Left lung (tissue), 10 donors: ENCODE measurements around the gene EMILIN1. TPM values are rescaled to one million over a fixed set of nuclear protein-coding genes. Genes with fewer than 3 reads are reported as not detected.
A peak's percentile ranks its signal among the peaks of the same experiment; 100 is the strongest.

Experiments
- ATAC-seq: fragments of 200-7000 bp; cut with Tn5 transposase; one replicate; pipeline ENCODE4 v1.9.1; 2020; ENCODE audit warnings: moderate library complexity
- DNase-seq, 4 donors: peaks; one replicate each; pipeline ENCODE4 v3.0.0-alpha.2; 2013 to 2020
- H3K27ac ChIP-seq, 2 donors: fragments of 200-600 bp; sonication (generic) in 1 of 2; one replicate each; pipeline versions ENCODE4 v1.5.0 to v1.8.0; 2020 to 2021
- H3K27me3 ChIP-seq, 2 donors: fragments of 200-600 bp; sonication (generic) in 1 of 2; one replicate each; pipeline versions ENCODE4 v1.5.0 to v1.8.0; 2020 to 2021
- H3K36me3 ChIP-seq, 2 donors: fragments of 200-600 bp; sonication (generic) in 1 of 2; one replicate each; pipeline versions ENCODE4 v1.5.0 to v1.8.0; 2020 to 2021
- H3K4me1 ChIP-seq, 2 donors: fragments of 200-600 bp; one replicate each; pipeline ENCODE4 v1.8.0; 2021
- H3K4me3 ChIP-seq, 2 donors: fragments of 200-600 bp; sonication (generic) in 1 of 2; one replicate each; pipeline versions ENCODE4 v1.5.0 to v1.8.0; 2020 to 2021; ENCODE audit warnings: mild to moderate bottlenecking in 1 of 2
- H3K9me3 ChIP-seq, 2 donors: fragments of 200-600 bp; sonication (generic) in 1 of 2; one replicate each; pipeline versions ENCODE4 v1.5.0 to v1.8.0; 2020 to 2021
- CTCF ChIP-seq, 2 donors: fragments of 200-600 bp; sonication (generic) in 1 of 2; IDR thresholded peaks; one replicate each; pipeline versions ENCODE4 v1.5.0 to v1.8.0; 2021; ENCODE audit warnings: antibody characterized with exemption in 2 of 2
- intact Hi-C, 2 donors: fragments of 100-400 bp; cut with DNase I; formaldehyde crosslinking; loops; one replicate each; pipeline versions ENCODE4 v1.11.2 to v1.14.2; 2022
- polyA plus RNA-seq, 6 donors: library from polyadenylated mRNA; unstranded; fragments of 120-200 nt; gene quantifications; one replicate each; pipeline ENCODE4 v1.2.1, GENCODE V29; 2013; ENCODE audit not compliant: insufficient read length in 6 of 6
- total RNA-seq, 2 donors: library from RNA; stranded (reverse); fragmentation: NEBNext Ultra II Directional; extraction: Animal tissue kit (Norgen Biotek cat#: 25700); gene quantifications; one replicate each; pipeline ENCODE4 v1.2.1, GENCODE V29; 2021
- donor health status: DM: no; HTN: yes; CAD: no.
- donor health status: DM: no; HTN: no; CAD: no.

The EMILIN1 gene
- total and polyA plus RNA-seq, 8 donors, result 137 to 268 (median 176) TPM

DNA sequence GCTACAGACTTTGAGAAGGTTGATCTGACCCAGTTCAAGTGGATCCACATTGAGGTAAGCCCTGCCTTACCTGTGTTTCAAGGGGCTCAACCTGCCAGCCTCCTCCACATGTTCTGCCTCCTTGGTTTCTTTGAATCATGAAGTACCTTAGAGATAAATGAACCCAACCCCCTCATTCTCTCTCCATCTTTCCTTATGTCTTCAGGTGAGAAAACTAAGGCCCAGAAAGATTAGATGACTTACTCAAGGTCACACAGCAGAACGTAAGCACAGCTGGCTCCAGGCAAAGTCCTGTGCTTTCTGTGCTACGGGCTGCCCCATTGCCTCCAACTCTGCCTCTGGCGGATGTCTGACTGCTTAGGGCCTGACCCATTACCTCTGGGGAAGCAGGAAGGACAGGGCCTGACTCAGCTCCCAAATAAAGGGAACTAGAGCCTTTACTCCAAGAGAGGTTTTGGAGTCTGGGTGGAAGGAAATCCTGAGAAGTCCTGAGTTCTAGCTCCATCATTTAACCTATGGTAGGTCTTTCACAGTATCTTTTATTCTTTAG is 18.4 kb downstream of the EMILIN1 start:
- peaks cover 0 to 5% of the 10 kb centered on the region in 2 donors for H3K36me3 ChIP-seq
- no peaks in the 10 kb centered on the region for H3K27me3 ChIP-seq
- H3K4me1 ChIP-seq, result peaks cover 6 to 17% of the 10 kb centered on the region in 2 donors
- peak overlapping the region in 1 of 2 donors; percentile 30 for H3K4me3 ChIP-seq
- intact Hi-C loops, result loop anchor here in 1 of 2 donors (10.0 kb wide), 2 partner anchors 108 to 188 kb away; partner anchors contain the start of gene TRIM54
- H3K27ac ChIP-seq, result peak overlapping the region in 1 of 2 donors; percentile 46
- ATAC-seq (peak; percentile 23), DNase-seq (no peak)
- no peaks in the 10 kb centered on the region for H3K9me3 ChIP-seq
- TF ChIP-seq CTCF (IDR thresholded peaks at IDR 0.05), result no peak

DNA sequence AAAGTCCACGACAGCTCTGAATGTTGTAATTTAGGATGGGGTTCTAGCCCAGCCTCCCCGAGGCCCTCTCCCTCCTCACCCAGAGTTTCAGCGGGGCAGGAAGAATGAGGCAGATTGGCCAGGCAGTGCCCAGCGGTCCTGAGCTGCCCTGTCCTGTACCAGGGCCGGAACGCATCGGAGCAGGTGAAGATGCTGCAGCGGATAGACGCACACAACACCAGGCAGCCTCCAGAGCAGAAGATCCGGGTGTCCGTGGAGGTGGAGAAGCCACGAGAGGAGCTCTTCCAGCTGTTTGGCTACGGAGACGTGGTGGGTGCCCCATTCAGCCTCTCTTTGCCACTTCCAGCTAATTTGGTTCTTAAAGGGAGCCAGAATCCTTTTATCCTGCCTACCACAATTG is 18.9 kb downstream of the EMILIN1 start:
- Histone ChIP-seq H3K27ac (no peak overlapping the region), H3K27me3 (no peaks in the 10 kb centered on the region), H3K4me1 (peaks cover 6 to 17% of the 10 kb centered on the region in 2 donors), H3K4me3 (no peak overlapping the region), H3K9me3 (no peaks in the 10 kb centered on the region), H3K36me3 (peaks cover 0 to 5% of the 10 kb centered on the region in 2 donors)
- no peak for DNase-seq
- ATAC-seq, result no peak
- no peak for TF ChIP-seq CTCF (IDR thresholded peaks at IDR 0.05)
- intact Hi-C loops, result loop anchor here in 1 of 2 donors (10.0 kb wide), 2 partner anchors 107 to 187 kb away; partner anchors contain the start of gene TRIM54

- intact Hi-C loops, result loop anchor here in 1 of 2 donors (10.0 kb wide), 2 partner anchors 105 to 185 kb away; partner anchors contain the start of gene TRIM54
- no peak for TF ChIP-seq CTCF (IDR thresholded peaks at IDR 0.05)
- peaks cover 6 to 17% of the 10 kb centered on the region in 2 donors for H3K4me1 ChIP-seq
- H3K4me3 ChIP-seq, result no peak overlapping the region
- H3K27ac ChIP-seq, result no peak overlapping the region
- no peaks in the 10 kb centered on the region for H3K9me3 ChIP-seq
- H3K27me3 ChIP-seq, result peaks cover 0 to 9% of the 10 kb centered on the region in 2 donors
- no peak for DNase-seq
- no peak for ATAC-seq
- peaks cover 0 to 5% of the 10 kb centered on the region in 2 donors for H3K36me3 ChIP-seq
Observed at GRCh38 chr2:27099334-27099955, 21.0 kb downstream of the EMILIN1 start.

- intact Hi-C loops, result no loop called here
- H3K27me3 ChIP-seq, result peaks cover 0 to 10% of the 10 kb centered on the region in 2 donors
- H3K4me3 ChIP-seq, result no peak overlapping the region
- ATAC-seq (no peak), DNase-seq (no peak)
- H3K4me1 ChIP-seq, result peaks cover 6 to 17% of the 10 kb centered on the region in 2 donors
- peaks cover 0 to 5% of the 10 kb centered on the region in 2 donors for H3K36me3 ChIP-seq
- H3K9me3 ChIP-seq, result no peaks in the 10 kb centered on the region
- TF ChIP-seq CTCF (IDR thresholded peaks at IDR 0.05), result no peak
- no peak overlapping the region for H3K27ac ChIP-seq
Observed at GRCh38 chr2:27100036-27100435, 21.6 kb downstream of the EMILIN1 start.

DNA sequence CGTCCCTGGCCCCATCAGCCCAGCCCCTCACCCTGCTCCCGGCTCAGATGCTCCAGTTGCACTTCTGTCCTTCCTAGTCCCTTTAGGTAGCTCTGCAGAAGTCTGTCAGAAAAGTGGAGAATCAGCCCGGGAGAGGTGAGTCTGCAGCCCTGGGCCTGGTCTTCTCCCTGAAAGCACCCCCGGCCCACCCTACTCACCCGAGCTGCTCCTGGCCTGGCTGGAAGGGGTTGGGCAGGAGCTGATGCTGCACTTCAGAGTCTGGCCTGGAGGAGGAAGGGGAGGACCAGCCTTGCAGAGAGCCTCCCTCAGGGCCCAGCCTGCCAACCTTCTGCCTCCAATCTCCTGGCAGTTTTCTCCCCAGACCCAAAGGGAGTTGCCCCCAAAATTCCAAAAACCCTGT is 23.9 kb downstream of the EMILIN1 start:
- Histone ChIP-seq H3K27me3 (peaks cover 0 to 10% of the 10 kb centered on the region in 2 donors), H3K4me3 (no peak overlapping the region), H3K9me3 (no peaks in the 10 kb centered on the region), H3K27ac (no peak overlapping the region), H3K4me1 (no peaks in the 10 kb centered on the region), H3K36me3 (peaks cover 0 to 5% of the 10 kb centered on the region in 2 donors)
- intact Hi-C loops, result no loop called here
- DNase-seq (no peak), ATAC-seq (no peak)
- no peak for TF ChIP-seq CTCF (IDR thresholded peaks at IDR 0.05)
